ENCODE results near the gene KRTAP10-10. TPM values are rescaled to one million over a fixed set of nuclear protein-coding genes. Genes with fewer than 3 reads are reported as not detected.

Gene KRTAP10-10
- total and polyA plus RNA-seq, 7 donors, result not detected

- intact Hi-C loops (cut with DNase I), result no loop called here
- DNase-seq, result no peak
- no peak for TF ChIP-seq CTCF (IDR thresholded peaks at IDR 0.05)
- H3K27me3 ChIP-seq (ENCODE audit: insufficient read depth in 3 of 3, low read length in 2 of 3), result peaks cover 0 to 29% (median 6%) of the 10 kb centered on the region in 3 donors
- no peak for ATAC-seq
- peaks cover 5% of the 10 kb centered on the region for H3K9me3 ChIP-seq
- H3K36me3 ChIP-seq (ENCODE audit: insufficient read depth in 1 of 2, low read depth in 1 of 2), result no peaks in the 10 kb centered on the region
- no peaks in the 10 kb centered on the region for H3K4me1 ChIP-seq
- no peak overlapping the region for H3K27ac ChIP-seq
- WGBS, 3 donors, result 89 to 94% (median 89%) methylated on average over 13 of the region's 13 CpGs
- H3K4me3 ChIP-seq, result no peak overlapping the region
These were observed 40.7 kb downstream of the KRTAP10-10 start for GRCh38 chr21:44677881-44678280.

GRCh38 chr21:44681152-44681551 is 44.0 kb downstream of the KRTAP10-10 start:
- no peak overlapping the region for H3K4me3 ChIP-seq
- no peak overlapping the region for H3K27ac ChIP-seq
- no peaks in the 10 kb centered on the region for H3K36me3 ChIP-seq (ENCODE audit: insufficient read depth in 1 of 2, low read depth in 1 of 2)
- 65 to 77% (median 71%) methylated on average over 10 to 11 of the region's 11 CpGs for WGBS, 3 donors
- intact Hi-C loops (cut with DNase I), result no loop called here
- no peak for TF ChIP-seq CTCF (IDR thresholded peaks at IDR 0.05)
- no peaks in the 10 kb centered on the region for H3K4me1 ChIP-seq
- DNase-seq (no peak), ATAC-seq (no peak)
- H3K27me3 ChIP-seq (ENCODE audit: insufficient read depth in 3 of 3, low read length in 2 of 3), result peaks cover 0 to 34% (median 10%) of the 10 kb centered on the region in 3 donors
- H3K9me3 ChIP-seq, result no peaks in the 10 kb centered on the region

- intact Hi-C loops (cut with DNase I), result no loop called here
- WGBS, 3 donors, result 31 to 39% (median 34%) methylated on average over 23 of the region's 23 CpGs
- H3K36me3 ChIP-seq (ENCODE audit: insufficient read depth in 1 of 2, low read depth in 1 of 2), result no peaks in the 10 kb centered on the region
- no peak within 1 kb of the TSS for H3K27ac ChIP-seq
- no peak for TF ChIP-seq CTCF (IDR thresholded peaks at IDR 0.05)
- H3K4me3 ChIP-seq, result no peak within 1 kb of the TSS
- DNase-seq (no peak), ATAC-seq (no peak)
- no peaks in the 10 kb centered on the region for H3K9me3 ChIP-seq
- H3K27me3 ChIP-seq (ENCODE audit: insufficient read depth in 3 of 3, low read length in 2 of 3), result peaks cover 0 to 42% (median 10%) of the 10 kb centered on the region in 3 donors
- no peaks in the 10 kb centered on the region for H3K4me1 ChIP-seq
These were observed 44.9 kb downstream of the KRTAP10-10 start, which contains the start of gene KRTAP12-1 for GRCh38 chr21:44681861-44682579. Gene KRTAP12-1 (minus strand): TSS chr21:44682163. CDS start chr21:44682123, 40 bp downstream.

- Histone ChIP-seq H3K4me3 (no peak overlapping the region), H3K36me3 (ENCODE audit: insufficient read depth in 1 of 2, low read depth in 1 of 2) (no peaks in the 10 kb centered on the region), H3K4me1 (no peaks in the 10 kb centered on the region), H3K27ac (no peak overlapping the region), H3K9me3 (no peaks in the 10 kb centered on the region), H3K27me3 (ENCODE audit: insufficient read depth in 3 of 3, low read length in 2 of 3) (peaks cover 0 to 49% (median 10%) of the 10 kb centered on the region in 3 donors)
- DNase-seq (no peak), ATAC-seq (no peak)
- TF ChIP-seq CTCF (IDR thresholded peaks at IDR 0.05), result no peak
- intact Hi-C loops (cut with DNase I), result no loop called here
- 64 to 79% (median 78%) methylated on average over 15 of the region's 15 CpGs for WGBS, 3 donors
These were observed 45.5 kb downstream of the KRTAP10-10 start for GRCh38 chr21:44682580-44683151.
